Measurements from ENCODE around the gene RASL11B. TPM values are rescaled to one million over a fixed set of nuclear protein-coding genes. Genes with fewer than 3 reads are reported as not detected.

Gene RASL11B
- total and polyA plus RNA-seq, 9 donors: 15.3 to 166 (median 62.5) TPM

GRCh38 chr4:52837716-52838558 is 24.2 kb upstream of the RASL11B start:
- intact Hi-C loops (cut with DNase I): no loop called here
- TF ChIP-seq POLR2A (IDR thresholded peaks at IDR 0.05) (no peak), EP300 (IDR thresholded peaks at IDR 0.05) (no peak)
- H3K27ac ChIP-seq: no peak overlapping the region
- no peaks in the 10 kb centered on the region for H3K27me3 ChIP-seq
- no peaks in the 10 kb centered on the region for H3K36me3 ChIP-seq
- no peak overlapping the region for H3K4me3 ChIP-seq
- no peaks in the 10 kb centered on the region for H3K9me3 ChIP-seq
- WGBS, 3 donors: 77 to 83% (median 80%) methylated on average over 7 of the region's 7 CpGs
- no peak for DNase-seq
- peaks cover 21% of the 10 kb centered on the region for H3K4me1 ChIP-seq (ENCODE audit: insufficient read depth)

GRCh38 chr4:52838729-52839586 is 23.2 kb upstream of the RASL11B start:
- H3K27me3 ChIP-seq: no peaks in the 10 kb centered on the region

GRCh38 chr4:52840531-52841370 is 21.4 kb upstream of the RASL11B start:
- WGBS, 3 donors: 59 to 73% (median 65%) methylated on average over 9 of the region's 9 CpGs
- Histone ChIP-seq H3K4me1 (ENCODE audit: insufficient read depth) (peaks cover 21% of the 10 kb centered on the region), H3K27me3 (no peaks in the 10 kb centered on the region), H3K4me3 (no peak overlapping the region), H3K27ac (no peak overlapping the region), H3K36me3 (no peaks in the 10 kb centered on the region), H3K9me3 (no peaks in the 10 kb centered on the region)
- TF ChIP-seq CTCF (IDR thresholded peaks at IDR 0.05) (no peak), POLR2A (IDR thresholded peaks at IDR 0.05) (no peak), EP300 (IDR thresholded peaks at IDR 0.05) (no peak)
- no peak for DNase-seq
- intact Hi-C loops (cut with DNase I): no loop called here

More at GRCh38 chr4:52838729-52839586, 23.2 kb upstream of the RASL11B start:
- DNase-seq: peak in 3 of 5 donors; percentile 48 to 72 (median 55)
- TF ChIP-seq POLR2A (IDR thresholded peaks at IDR 0.05): no peak
- TF ChIP-seq EP300 (IDR thresholded peaks at IDR 0.05): no peak
- TF ChIP-seq CTCF (IDR thresholded peaks at IDR 0.05): no peak
- 25 to 36% (median 33%) methylated on average over 10 of the region's 10 CpGs for WGBS, 3 donors
- Histone ChIP-seq H3K4me3 (no peak overlapping the region), H3K27ac (peak overlapping the region in 1 of 2 donors; percentile 15), H3K36me3 (no peaks in the 10 kb centered on the region), H3K4me1 (ENCODE audit: insufficient read depth) (peaks cover 21% of the 10 kb centered on the region), H3K9me3 (no peaks in the 10 kb centered on the region)
- intact Hi-C loops (cut with DNase I): no loop called here

GRCh38 chr4:52841682-52842456 is 20.2 kb upstream of the RASL11B start:
- TF ChIP-seq CTCF (IDR thresholded peaks at IDR 0.05) (no peak), EP300 (IDR thresholded peaks at IDR 0.05) (no peak), POLR2A (IDR thresholded peaks at IDR 0.05) (no peak)
- peak in 4 of 5 donors; percentile 42 to 63 (median 56) for DNase-seq
- no peaks in the 10 kb centered on the region for H3K36me3 ChIP-seq
- peaks cover 16% of the 10 kb centered on the region for H3K4me1 ChIP-seq (ENCODE audit: insufficient read depth)
- H3K27me3 ChIP-seq: no peaks in the 10 kb centered on the region
- H3K27ac ChIP-seq: peak overlapping the region in 1 of 2 donors; percentile 6
- H3K9me3 ChIP-seq: no peaks in the 10 kb centered on the region
- 6 to 16% (median 9%) methylated on average over 18 of the region's 18 CpGs for WGBS, 3 donors
- H3K4me3 ChIP-seq: no peak overlapping the region
- intact Hi-C loops (cut with DNase I): no loop called here
